GM19035 (cell line): ENCODE data around the gene TMEM138.

Source experiments
- ATAC-seq: cut with Tn5 transposase; IDR thresholded peaks from one replicate; pipeline ENCODE4 v1.9.1; 2021; ENCODE audit not compliant: unreplicated experiment

The TMEM138 gene

DNA sequence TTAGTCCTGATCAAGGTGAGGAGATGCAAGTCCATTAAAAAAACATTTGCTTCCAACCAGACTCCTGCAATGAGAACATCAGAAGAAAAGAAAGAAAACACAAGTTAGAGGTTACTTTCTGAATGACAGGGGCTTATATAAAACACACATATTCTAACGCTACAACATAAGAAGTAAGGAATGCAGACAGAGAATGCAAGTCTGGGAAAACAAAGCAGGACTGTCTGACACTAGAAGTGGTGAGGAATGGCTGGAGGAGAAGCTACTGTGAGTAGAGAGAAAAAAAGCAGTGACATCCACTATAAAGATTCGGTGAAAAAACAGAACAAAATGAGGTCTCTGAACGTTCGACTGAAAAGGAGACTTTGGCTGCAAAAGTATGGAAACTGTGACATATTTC, 42.5 kb downstream of the TMEM138 start:
- ATAC-seq, result no peak

DNA sequence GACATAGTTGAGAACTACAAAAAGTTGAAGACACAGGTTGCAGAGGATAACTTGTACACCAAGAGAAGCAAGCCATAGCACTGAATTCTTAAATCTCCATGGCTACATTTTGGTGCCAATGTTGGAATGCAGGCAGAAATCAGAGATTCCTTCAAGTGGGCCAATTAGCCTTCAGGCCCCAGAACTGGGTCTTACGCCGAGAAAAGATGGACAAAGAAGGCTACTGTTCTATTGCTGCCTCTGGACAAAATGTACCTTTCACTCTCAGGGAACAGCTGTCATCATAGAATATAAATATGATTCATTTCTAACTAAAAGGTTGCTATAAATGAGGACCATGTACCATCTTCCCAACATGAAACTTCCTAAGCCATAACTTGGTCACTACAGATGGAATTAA, 43.9 kb downstream of the TMEM138 start:
- no peak for ATAC-seq

DNA sequence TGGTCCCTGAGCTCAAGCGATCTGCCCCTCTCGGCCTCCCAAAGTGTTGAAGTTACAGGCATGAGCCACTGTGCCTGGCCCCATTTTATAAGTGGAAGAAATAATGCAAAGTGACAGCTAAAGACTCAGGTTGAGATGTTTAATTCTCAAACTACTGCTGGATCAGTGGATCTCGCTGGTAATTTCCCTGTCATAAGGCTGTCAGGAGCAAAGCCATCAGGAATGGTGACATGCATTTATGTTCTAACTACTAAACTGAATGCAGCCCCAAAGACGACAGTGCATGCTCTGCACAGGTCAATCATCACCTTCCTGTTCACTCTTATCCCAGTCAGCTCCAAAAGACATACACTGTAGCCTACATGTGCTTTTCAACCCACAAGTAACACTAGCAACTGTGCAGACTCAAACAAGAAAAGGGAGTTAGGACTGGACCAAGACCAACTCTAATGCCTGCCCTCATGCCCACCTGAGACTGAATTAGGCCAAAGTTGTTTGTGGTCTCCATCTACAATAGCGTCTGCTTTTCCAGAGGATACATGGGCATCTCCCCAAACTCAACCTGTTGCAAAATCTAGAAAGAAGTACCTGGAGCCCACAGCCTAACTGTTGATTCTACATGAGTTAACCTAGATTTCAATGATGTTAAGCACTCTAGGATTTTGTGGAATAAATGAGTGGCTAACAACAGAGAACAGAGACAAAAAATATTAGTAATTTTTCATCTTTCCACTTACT, 45.0 kb downstream of the TMEM138 start:
- no peak for ATAC-seq

DNA sequence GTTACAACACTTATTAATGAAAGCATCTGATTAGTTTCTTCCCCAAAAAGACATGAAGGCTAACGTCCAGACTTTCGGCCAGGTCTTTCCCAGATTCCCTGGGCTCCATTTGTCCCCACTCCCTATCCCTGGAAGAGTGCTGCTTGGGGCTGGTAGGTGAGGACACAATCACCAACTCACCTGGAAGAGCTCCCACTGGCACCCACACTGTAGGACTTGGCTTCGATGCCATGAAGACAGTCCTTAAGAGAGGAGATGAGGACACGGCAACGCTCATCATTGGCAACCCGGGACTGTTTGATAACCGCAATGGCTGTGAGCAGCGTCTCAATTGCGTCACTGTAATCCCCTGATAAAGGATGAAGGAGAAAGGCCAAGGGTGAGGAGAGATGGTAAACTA, 49.4 kb downstream of the TMEM138 start:
- ATAC-seq, result no peak

DNA sequence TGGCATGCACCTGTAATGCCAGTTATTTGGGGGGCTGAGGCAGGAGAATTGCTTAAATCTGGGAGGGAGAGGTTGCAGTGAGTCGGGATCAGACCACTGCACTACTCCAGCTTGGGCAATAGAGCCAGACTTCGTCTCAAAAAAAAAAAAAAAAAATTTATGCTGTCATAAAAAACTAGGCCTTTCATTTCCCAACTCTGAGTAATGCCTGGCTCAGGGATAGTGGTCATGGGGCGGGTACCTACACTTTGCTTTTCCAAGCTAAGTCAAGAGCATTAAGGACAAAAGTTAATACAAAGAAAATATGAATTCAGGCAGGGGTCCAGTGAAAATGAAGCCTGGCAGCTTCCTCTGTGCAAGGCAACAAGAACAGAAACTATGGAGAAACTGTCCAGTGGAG, 51.3 kb downstream of the TMEM138 start:
- ATAC-seq, result no peak

DNA sequence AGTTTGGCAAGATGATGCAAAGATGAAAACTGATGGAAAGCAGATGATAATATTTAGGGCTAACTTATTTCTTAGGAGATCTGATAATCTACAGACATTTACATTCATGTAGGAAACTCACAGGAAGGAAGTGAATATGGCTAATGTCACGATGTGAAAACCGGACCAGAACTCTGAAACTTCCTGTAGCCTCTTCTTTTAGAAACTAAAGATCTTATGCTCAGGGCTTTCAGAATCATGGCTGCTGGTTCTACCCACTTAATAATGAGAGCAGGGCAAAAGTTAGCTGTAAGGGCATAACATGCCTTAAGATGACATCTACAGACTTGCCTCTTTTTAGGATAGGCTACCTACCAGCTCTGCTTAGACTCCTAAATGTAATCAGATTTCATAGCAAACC, 52.4 kb downstream of the TMEM138 start:
- ATAC-seq, result no peak

DNA sequence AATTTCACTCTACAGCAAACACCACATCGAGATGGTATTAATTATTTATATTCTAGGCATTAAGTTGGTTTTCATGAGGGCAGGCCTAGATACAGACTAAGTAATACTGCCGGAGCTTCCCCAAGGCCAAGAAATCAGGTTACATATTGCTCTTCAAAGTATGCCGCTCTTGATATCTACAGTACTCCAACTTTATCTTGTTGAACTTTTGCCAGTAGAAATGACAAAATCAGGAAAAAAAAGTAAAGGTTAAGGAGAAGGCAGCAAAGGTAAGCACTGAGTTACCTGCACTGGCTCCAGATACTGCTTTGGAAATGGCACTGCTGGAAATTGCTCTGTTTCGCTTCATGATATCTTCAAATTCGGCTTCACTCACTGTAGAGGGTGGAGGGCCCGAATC, 53.2 kb downstream of the TMEM138 start:
- no peak for ATAC-seq

DNA sequence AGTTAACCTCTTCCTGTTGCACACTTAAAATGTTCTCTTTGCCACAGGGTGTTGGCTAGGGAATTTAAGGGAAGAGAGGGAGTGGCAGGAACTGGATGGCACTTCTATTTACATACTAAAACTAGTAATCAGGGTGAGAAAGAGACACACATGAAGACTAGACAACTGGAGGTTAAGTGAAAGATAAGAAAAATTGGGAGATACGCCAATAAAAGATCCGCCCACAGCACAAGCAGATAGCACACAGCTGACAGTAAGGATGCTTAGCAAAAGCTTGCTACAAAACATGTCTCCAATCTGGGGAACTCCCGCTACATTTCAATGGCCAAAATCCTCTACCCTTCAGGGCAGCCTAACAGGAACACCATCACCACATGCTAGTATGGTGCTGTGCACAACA, 54.8 kb downstream of the TMEM138 start:
- no peak for ATAC-seq

DNA sequence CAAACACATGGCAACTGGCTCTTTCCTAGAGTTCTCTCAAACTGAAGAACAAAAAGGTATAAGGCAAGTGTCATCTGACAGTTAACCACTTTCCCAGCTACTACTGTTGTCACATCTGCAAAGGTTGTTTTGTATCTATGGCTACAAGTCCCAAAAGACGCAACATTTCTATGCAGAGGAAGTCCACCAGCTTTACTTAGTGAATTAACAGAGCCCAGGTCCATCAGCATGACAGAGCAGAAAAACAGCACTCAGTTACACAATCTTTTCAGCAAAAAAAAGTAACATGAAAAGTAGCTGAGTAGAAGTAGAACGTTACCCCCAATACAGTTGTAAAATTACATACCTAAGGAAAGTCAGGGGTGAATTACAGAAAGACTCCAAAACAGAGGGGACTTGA, 55.5 kb downstream of the TMEM138 start:
- ATAC-seq, result no peak

DNA sequence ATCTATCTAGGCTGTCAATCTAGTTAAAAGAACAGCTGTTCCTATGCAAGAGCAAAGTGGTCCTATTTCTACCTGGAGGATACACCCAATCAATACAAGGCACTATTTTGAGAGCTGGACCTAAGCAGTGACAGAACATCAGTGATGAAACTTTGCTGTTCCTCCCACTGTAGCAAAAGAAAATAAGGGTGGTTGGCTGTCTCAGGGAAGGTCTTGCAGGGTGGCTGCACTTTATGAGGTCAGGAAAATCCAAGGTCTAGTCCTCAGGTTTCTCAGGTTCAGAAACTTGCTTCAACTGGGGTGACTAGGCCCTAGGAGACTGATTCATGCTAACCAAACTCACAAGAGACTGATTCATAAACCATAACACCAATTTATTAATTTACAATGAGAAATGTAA, 56.0 kb downstream of the TMEM138 start:
- ATAC-seq, result no peak
